HepG2 (cell line): ENCODE measurements around the gene FUT1. TPM values are rescaled to one million over a fixed set of nuclear protein-coding genes. Genes with fewer than 3 reads are reported as not detected.

Experiments
- CENPX ChIP-seq: sonication (generic); formaldehyde crosslinking; IDR thresholded peaks from 2 replicates; pipeline ENCODE4 v1.9.0; 2021; ENCODE audit warnings: mild to moderate bottlenecking, missing genetic modification reagents, moderate library complexity
- CHCHD3 ChIP-seq: sonication (generic); formaldehyde crosslinking; IDR thresholded peaks from 2 replicates; pipeline ENCODE4 v1.8.0; 2022; ENCODE audit warnings: mild to moderate bottlenecking, missing genetic modification reagents, moderate library complexity
- KLF9 ChIP-seq: IDR thresholded peaks from 2 replicates; pipeline ENCODE4 v1.6.1; 2016; ENCODE audit warnings: low read depth
- RFX1 ChIP-seq: fragments of 450-650 bp; IDR thresholded peaks from 2 replicates; pipeline ENCODE4 v1.6.1; 2017
- TP53 ChIP-seq: sonication (generic); formaldehyde crosslinking; conservative IDR thresholded peaks from 2 replicates; pipeline ENCODE4 v1.4.0; 2020; ENCODE audit warnings: missing genetic modification reagents
- ZNF350 ChIP-seq: sonication (generic); formaldehyde crosslinking; IDR thresholded peaks from 2 replicates; pipeline ENCODE4 v1.4.0; 2020; ENCODE audit warnings: mild to moderate bottlenecking, low read depth, missing genetic modification reagents, borderline replicate concordance
- ZNF432 ChIP-seq: sonication (generic); formaldehyde crosslinking; IDR thresholded peaks from 2 replicates; pipeline ENCODE4 v1.5.0; 2020; ENCODE audit warnings: missing genetic modification reagents, mild to moderate bottlenecking, borderline replicate concordance
- polyA plus RNA-seq, 8 experiments: library from polyadenylated mRNA; depleted of rRNA in 3 of 8; stranded (reverse) in 7 of 8; unstranded in 1 of 8; fragments of >200 nt; fragmentation: Illumina TruSeq in 4 of 8; extraction: Trizol in 4 of 8; gene quantifications; 2 replicates each; pipeline versions ENCODE4 v1.2.1 to v1.2.3, GENCODE V29; 2011 to 2016; ENCODE audit warnings: low read depth in 4 of 8, missing spikeins in 1 of 8, mixed read lengths in 1 of 8; ENCODE audit not compliant: insufficient read depth in 1 of 8
- total RNA-seq, 5 experiments: library from RNA; depleted of rRNA; stranded (reverse); fragments of >200 nt; fragmentation: Illumina TruSeq; extraction: Trizol; gene quantifications; 2 replicates each; pipeline ENCODE4 v1.2.3, GENCODE V29; 2016; ENCODE audit warnings: low read depth in 1 of 5
- TF ChIP-seq, protein P1 (sequence below): sonication (generic); formaldehyde crosslinking; IDR thresholded peaks from 2 replicates; pipeline ENCODE4 v1.4.0; 2020; ENCODE audit warnings: missing genetic modification reagents, borderline replicate concordance
- TF ChIP-seq, protein P2 (sequence below): sonication (generic); formaldehyde crosslinking; IDR thresholded peaks from 2 replicates; pipeline ENCODE4 v1.5.0; 2020; ENCODE audit warnings: mild to moderate bottlenecking, missing genetic modification reagents
- TF ChIP-seq, protein P3 (sequence below), 2 experiments: fragments of 450-650 bp in 1 of 2; sonication (generic) in 1 of 2; formaldehyde crosslinking in 1 of 2; IDR thresholded peaks; 2 replicates each; pipeline versions ENCODE4 v1.6.1 to v1.8.0; 2016 to 2022; ENCODE audit warnings: antibody characterized with exemption in 1 of 2, mild to moderate bottlenecking in 1 of 2, missing genetic modification reagents in 1 of 2
- TF ChIP-seq, protein P4 (sequence below): sonication (generic); formaldehyde crosslinking; IDR thresholded peaks from 2 replicates; pipeline ENCODE4 v1.8.0; 2023; ENCODE audit warnings: mild to moderate bottlenecking, missing genetic modification reagents

Gene FUT1
- total and polyA plus RNA-seq, 2 of the 13 experiments (the other 11 are each of a cell fraction or from before 2014, with no cell fraction given): 0.07 to 1.1 TPM

DNA sequence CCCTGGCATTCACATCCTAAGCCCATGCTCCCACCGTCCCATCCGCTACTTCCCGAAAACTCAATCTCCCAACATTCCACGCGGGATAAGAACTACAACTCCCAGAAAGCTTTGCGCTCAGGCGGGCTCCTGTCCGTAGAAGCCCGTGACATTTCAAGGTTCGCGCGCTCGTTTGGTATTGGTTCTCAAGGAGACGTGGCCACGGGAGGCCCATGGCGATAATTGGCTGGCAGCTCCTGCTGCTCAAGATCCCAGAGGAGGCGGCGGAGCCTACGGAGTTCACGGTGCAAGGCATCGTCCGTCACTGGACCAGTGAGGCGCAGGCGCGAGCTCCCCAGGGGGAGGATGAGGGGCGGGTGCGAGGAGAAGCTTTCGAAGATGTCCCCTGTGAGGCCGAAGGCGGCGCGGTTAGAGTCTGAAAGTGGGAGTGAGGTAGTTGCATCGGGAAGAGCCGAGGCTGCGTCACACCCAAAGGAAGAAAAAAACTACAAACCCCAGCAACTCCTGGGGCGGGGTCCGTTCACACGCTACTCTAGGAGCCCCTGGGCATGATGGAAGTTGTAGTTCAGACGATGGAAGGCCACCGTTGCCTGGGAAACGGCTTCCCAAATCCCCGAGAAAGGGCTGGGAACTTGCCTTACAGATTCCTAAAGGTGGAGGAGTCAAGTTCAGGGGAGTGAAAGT is 31.7 kb downstream of the FUT1 start (continued):
- TF ChIP-seq, protein P1, sequence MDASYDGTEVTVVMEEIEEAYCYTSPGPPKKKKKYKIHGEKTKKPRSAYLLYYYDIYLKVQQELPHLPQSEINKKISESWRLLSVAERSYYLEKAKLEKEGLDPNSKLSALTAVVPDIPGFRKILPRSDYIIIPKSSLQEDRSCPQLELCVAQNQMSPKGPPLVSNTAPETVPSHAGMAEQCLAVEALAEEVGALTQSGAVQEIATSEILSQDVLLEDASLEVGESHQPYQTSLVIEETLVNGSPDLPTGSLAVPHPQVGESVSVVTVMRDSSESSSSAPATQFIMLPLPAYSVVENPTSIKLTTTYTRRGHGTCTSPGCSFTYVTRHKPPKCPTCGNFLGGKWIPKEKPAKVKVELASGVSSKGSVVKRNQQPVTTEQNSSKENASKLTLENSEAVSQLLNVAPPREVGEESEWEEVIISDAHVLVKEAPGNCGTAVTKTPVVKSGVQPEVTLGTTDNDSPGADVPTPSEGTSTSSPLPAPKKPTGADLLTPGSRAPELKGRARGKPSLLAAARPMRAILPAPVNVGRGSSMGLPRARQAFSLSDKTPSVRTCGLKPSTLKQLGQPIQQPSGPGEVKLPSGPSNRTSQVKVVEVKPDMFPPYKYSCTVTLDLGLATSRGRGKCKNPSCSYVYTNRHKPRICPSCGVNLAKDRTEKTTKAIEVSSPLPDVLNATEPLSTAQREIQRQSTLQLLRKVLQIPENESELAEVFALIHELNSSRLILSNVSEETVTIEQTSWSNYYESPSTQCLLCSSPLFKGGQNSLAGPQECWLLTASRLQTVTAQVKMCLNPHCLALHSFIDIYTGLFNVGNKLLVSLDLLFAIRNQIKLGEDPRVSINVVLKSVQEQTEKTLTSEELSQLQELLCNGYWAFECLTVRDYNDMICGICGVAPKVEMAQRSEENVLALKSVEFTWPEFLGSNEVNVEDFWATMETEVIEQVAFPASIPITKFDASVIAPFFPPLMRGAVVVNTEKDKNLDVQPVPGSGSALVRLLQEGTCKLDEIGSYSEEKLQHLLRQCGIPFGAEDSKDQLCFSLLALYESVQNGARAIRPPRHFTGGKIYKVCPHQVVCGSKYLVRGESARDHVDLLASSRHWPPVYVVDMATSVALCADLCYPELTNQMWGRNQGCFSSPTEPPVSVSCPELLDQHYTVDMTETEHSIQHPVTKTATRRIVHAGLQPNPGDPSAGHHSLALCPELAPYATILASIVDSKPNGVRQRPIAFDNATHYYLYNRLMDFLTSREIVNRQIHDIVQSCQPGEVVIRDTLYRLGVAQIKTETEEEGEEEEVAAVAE (CRISPR knock-in tag): peak; percentile 58; the same call in 1 of the 2 replicates
- peak; percentile 37; the same call in 1 of the 2 replicates for TF ChIP-seq KLF9
- TF ChIP-seq ZNF432 (CRISPR knock-in tag): no peak
- TF ChIP-seq, protein P2, sequence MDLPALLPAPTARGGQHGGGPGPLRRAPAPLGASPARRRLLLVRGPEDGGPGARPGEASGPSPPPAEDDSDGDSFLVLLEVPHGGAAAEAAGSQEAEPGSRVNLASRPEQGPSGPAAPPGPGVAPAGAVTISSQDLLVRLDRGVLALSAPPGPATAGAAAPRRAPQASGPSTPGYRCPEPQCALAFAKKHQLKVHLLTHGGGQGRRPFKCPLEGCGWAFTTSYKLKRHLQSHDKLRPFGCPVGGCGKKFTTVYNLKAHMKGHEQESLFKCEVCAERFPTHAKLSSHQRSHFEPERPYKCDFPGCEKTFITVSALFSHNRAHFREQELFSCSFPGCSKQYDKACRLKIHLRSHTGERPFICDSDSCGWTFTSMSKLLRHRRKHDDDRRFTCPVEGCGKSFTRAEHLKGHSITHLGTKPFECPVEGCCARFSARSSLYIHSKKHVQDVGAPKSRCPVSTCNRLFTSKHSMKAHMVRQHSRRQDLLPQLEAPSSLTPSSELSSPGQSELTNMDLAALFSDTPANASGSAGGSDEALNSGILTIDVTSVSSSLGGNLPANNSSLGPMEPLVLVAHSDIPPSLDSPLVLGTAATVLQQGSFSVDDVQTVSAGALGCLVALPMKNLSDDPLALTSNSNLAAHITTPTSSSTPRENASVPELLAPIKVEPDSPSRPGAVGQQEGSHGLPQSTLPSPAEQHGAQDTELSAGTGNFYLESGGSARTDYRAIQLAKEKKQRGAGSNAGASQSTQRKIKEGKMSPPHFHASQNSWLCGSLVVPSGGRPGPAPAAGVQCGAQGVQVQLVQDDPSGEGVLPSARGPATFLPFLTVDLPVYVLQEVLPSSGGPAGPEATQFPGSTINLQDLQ (CRISPR knock-in tag): no peak
- no peak for TF ChIP-seq CHCHD3 (CRISPR knock-in tag)
- TF ChIP-seq, protein P3, sequence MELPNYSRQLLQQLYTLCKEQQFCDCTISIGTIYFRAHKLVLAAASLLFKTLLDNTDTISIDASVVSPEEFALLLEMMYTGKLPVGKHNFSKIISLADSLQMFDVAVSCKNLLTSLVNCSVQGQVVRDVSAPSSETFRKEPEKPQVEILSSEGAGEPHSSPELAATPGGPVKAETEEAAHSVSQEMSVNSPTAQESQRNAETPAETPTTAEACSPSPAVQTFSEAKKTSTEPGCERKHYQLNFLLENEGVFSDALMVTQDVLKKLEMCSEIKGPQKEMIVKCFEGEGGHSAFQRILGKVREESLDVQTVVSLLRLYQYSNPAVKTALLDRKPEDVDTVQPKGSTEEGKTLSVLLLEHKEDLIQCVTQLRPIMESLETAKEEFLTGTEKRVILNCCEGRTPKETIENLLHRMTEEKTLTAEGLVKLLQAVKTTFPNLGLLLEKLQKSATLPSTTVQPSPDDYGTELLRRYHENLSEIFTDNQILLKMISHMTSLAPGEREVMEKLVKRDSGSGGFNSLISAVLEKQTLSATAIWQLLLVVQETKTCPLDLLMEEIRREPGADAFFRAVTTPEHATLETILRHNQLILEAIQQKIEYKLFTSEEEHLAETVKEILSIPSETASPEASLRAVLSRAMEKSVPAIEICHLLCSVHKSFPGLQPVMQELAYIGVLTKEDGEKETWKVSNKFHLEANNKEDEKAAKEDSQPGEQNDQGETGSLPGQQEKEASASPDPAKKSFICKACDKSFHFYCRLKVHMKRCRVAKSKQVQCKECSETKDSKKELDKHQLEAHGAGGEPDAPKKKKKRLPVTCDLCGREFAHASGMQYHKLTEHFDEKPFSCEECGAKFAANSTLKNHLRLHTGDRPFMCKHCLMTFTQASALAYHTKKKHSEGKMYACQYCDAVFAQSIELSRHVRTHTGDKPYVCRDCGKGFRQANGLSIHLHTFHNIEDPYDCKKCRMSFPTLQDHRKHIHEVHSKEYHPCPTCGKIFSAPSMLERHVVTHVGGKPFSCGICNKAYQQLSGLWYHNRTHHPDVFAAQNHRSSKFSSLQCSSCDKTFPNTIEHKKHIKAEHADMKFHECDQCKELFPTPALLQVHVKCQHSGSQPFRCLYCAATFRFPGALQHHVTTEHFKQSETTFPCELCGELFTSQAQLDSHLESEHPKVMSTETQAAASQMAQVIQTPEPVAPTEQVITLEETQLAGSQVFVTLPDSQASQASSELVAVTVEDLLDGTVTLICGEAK (IDR thresholded peaks at IDR 0.05): no peak
- TF ChIP-seq, protein P3 (CRISPR knock-in tag; IDR thresholded peaks at IDR 0.05): no peak
- TF ChIP-seq ZNF350: peak; percentile 54; the same call in 1 of the 2 replicates
- no peak for TF ChIP-seq TP53 (CRISPR knock-in tag)
- TF ChIP-seq, protein P4, sequence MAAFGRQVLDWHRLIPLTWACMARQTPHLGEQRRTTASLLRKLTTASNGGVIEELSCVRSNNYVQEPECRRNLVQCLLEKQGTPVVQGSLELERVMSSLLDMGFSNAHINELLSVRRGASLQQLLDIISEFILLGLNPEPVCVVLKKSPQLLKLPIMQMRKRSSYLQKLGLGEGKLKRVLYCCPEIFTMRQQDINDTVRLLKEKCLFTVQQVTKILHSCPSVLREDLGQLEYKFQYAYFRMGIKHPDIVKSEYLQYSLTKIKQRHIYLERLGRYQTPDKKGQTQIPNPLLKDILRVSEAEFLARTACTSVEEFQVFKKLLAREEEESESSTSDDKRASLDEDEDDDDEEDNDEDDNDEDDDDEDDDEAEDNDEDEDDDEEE (CRISPR knock-in tag): no peak
- TF ChIP-seq CENPX (CRISPR knock-in tag): no peak
- TF ChIP-seq RFX1: peak; percentile 72
